Parathyroid adenoma (tissue), 2 donors: ENCODE results near the gene DNHD1.

ENCODE experiments used
- H2AFZ ChIP-seq: fragments of 300-600 bp; sonication (generic); one replicate; pipeline ENCODE4 v1.7.0; 2017; ENCODE audit warnings: antibody characterized with exemption, mild to moderate bottlenecking
- H3K27ac ChIP-seq: fragments of 300-600 bp; sonication (generic); one replicate; pipeline ENCODE4 v1.7.0; 2017
- H3K27me3 ChIP-seq: fragments of 300-600 bp; sonication (generic); one replicate; pipeline ENCODE4 v1.7.0; 2017; ENCODE audit warnings: low read length; ENCODE audit not compliant: control insufficient read depth, insufficient read depth
- H3K36me3 ChIP-seq: fragments of 300-600 bp; sonication (generic); one replicate; pipeline ENCODE4 v1.7.0; 2017; ENCODE audit warnings: low read length; ENCODE audit not compliant: control insufficient read depth, insufficient read depth
- H3K4me1 ChIP-seq: fragments of 300-600 bp; sonication (generic); one replicate; pipeline ENCODE4 v1.7.0; 2017; ENCODE audit warnings: control low read depth
- H3K4me2 ChIP-seq: fragments of 300-600 bp; sonication (generic); one replicate; pipeline ENCODE4 v1.7.0; 2017; ENCODE audit warnings: low read length
- H3K4me3 ChIP-seq: fragments of 300-600 bp; sonication (generic); one replicate; pipeline ENCODE4 v1.7.0; 2017; ENCODE audit warnings: low read depth, low read length
- H3K79me2 ChIP-seq: fragments of 300-600 bp; sonication (generic); one replicate; pipeline ENCODE4 v1.7.0; 2017; ENCODE audit warnings: control low read depth
- H3K9ac ChIP-seq: fragments of 300-600 bp; sonication (generic); one replicate; pipeline ENCODE4 v1.7.0; 2017; ENCODE audit warnings: mild to moderate bottlenecking
- H3K9me3 ChIP-seq: fragments of 300-600 bp; sonication (generic); one replicate; pipeline ENCODE4 v1.7.0; 2017; ENCODE audit warnings: low read length; ENCODE audit not compliant: control insufficient read depth
- TF ChIP-seq, protein P1 (sequence below): fragments of 300-600 bp; sonication (generic); IDR thresholded peaks from one replicate; pipeline ENCODE4 v1.7.0; 2017; ENCODE audit warnings: antibody characterized with exemption, mild to moderate bottlenecking
- donor health status: primary hyperparathyroidism.

The DNHD1 gene

DNA sequence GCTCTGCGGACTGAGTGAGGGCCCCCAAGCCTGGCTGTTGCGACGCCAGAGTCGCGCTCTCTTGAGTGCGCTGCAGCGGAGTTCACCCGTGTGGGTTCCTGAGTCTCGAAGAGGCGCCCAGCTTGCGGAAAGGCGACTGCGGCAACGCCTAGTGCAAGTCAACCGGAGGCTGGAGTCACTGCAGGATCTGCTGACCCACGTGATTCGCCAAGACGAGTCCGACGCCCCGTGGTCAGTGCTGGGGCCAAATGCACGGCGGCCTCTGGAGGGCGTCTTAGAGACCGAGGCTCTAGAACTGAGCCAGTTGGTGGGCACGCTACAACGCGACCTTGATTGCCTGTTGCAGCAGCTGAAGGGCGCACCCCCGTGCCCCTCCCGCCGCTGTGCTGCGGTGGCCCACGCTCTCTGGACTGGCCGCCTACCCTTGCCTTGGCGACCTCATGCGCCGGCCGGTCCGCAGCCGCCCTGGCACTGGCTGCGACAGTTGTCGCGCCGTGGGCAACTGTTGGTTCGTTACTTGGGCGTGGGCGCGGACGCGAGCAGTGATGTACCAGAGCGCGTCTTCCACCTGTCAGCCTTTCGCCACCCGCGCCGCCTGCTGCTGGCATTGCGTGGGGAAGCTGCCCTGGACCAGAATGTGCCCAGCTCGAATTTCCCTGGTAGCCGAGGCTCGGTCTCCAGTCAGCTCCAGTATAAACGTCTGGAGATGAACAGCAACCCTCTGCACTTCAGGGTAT is 73.8 kb downstream of the DNHD1 start:
- Histone ChIP-seq H3K4me1 (peaks cover 20% of the 10 kb centered on the region), H3K36me3 (no peaks in the 10 kb centered on the region), H2AFZ (no peak overlapping the region), H3K27ac (no peak overlapping the region), H3K9ac (no peak overlapping the region), H3K9me3 (no peaks in the 10 kb centered on the region), H3K4me2 (no peak overlapping the region), H3K4me3 (no peak overlapping the region), H3K27me3 (no peaks in the 10 kb centered on the region), H3K79me2 (no peaks in the 10 kb centered on the region)
- TF ChIP-seq, protein P1, sequence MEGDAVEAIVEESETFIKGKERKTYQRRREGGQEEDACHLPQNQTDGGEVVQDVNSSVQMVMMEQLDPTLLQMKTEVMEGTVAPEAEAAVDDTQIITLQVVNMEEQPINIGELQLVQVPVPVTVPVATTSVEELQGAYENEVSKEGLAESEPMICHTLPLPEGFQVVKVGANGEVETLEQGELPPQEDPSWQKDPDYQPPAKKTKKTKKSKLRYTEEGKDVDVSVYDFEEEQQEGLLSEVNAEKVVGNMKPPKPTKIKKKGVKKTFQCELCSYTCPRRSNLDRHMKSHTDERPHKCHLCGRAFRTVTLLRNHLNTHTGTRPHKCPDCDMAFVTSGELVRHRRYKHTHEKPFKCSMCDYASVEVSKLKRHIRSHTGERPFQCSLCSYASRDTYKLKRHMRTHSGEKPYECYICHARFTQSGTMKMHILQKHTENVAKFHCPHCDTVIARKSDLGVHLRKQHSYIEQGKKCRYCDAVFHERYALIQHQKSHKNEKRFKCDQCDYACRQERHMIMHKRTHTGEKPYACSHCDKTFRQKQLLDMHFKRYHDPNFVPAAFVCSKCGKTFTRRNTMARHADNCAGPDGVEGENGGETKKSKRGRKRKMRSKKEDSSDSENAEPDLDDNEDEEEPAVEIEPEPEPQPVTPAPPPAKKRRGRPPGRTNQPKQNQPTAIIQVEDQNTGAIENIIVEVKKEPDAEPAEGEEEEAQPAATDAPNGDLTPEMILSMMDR = no peak

DNA sequence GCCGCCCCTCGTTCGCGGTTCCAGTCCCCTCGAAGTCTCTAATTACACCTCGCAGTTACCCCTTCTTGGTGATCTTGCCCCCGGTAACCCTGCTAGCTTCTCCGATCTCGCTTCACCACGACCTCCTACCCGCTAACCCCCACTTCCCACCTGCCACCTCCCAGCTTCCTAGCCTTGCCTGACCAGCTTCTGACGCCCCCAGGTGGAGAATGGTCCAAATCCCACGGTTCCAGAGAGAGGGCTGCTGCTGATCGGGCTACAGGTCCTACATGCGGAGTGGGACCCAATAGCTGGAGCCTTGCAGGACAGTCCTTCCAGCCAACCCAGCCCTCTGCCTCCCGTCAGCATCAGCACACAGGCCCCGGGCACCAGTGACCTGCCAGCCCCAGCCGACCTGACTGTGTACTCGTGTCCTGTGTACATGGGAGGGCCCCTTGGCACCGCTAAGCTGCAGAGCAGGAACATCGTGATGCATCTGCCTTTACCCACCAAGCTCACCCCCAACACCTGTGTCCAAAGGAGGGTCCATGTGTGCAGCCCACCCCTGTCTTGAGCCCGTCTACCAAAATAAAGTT is 74.4 kb downstream of the DNHD1 start:
- Histone ChIP-seq H3K79me2 (no peaks in the 10 kb centered on the region), H2AFZ (no peak overlapping the region), H3K36me3 (no peaks in the 10 kb centered on the region), H3K4me2 (no peak overlapping the region), H3K27me3 (no peaks in the 10 kb centered on the region), H3K9ac (no peak overlapping the region), H3K4me3 (no peak overlapping the region), H3K9me3 (no peaks in the 10 kb centered on the region), H3K4me1 (peaks cover 20% of the 10 kb centered on the region), H3K27ac (no peak overlapping the region)
- TF ChIP-seq, protein P1 = no peak

GRCh38 chr11:6572215-6572614 is 75.1 kb downstream of the DNHD1 start:
- Histone ChIP-seq H3K36me3 (no peaks in the 10 kb centered on the region), H2AFZ (no peak overlapping the region), H3K27ac (no peak overlapping the region), H3K4me3 (no peak overlapping the region), H3K79me2 (no peaks in the 10 kb centered on the region), H3K4me1 (peaks cover 26% of the 10 kb centered on the region), H3K9me3 (no peaks in the 10 kb centered on the region), H3K9ac (no peak overlapping the region), H3K27me3 (no peaks in the 10 kb centered on the region), H3K4me2 (no peak overlapping the region)
- TF ChIP-seq, protein P1 = no peak

GRCh38 chr11:6574816-6575715 is 78.0 kb downstream of the DNHD1 start:
- Histone ChIP-seq H3K9me3 (no peaks in the 10 kb centered on the region), H3K27me3 (no peaks in the 10 kb centered on the region), H3K79me2 (no peaks in the 10 kb centered on the region), H3K36me3 (no peaks in the 10 kb centered on the region), H3K9ac (no peak overlapping the region), H3K4me2 (no peak overlapping the region), H3K27ac (no peak overlapping the region), H3K4me1 (peaks cover 6% of the 10 kb centered on the region), H3K4me3 (no peak overlapping the region), H2AFZ (no peak overlapping the region)
- TF ChIP-seq, protein P1 = no peak
